Raji (cell line): Measurements from ENCODE around the gene LHPP.

ENCODE experiments used
- POLR2A ChIP-seq: IDR thresholded peaks from 2 replicates; pipeline ENCODE4 v1.6.1; 2011; ENCODE audit warnings: low read depth, low read length, control low read depth; ENCODE audit not compliant: insufficient read depth

Gene LHPP

DNA sequence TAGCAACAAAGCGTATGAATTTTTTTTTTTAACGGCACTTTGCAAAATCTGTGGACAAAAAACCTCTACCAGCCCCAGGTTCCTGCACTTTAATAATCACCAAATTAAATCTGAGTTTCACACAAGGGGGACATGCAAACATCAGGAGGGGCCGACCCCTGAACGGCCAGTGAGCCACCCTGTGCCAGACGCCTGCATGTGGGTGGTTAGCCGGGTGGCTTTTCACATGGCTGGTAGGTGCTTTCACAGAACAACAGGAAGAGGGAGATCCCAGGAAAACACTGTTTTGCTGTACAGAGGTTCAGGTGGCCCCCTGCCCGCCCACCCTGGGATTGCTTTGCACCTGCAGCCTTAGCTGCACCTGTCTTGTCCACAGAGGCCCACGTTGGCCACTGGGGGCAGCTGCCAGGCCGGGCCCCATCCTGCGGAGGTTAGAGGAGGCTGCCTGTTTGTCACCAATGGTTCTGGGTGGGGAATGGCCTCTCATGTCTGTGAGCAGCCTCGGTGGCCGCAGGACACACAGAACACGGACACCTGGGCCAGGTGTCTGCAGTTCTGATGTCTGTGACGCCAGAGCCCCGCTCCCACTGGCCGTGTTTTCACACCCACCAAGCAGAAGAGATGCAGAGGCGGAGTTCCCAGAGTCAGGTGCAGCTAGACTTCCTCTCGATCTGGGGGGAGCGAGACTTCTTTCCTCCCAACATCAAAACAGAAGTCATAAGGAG is 174.8 kb downstream of the LHPP start:
- TF ChIP-seq POLR2A: no peak

- no peak for TF ChIP-seq POLR2A
These were observed 175.6 kb downstream of the LHPP start for GRCh38 chr10:124637091-124637700.

DNA sequence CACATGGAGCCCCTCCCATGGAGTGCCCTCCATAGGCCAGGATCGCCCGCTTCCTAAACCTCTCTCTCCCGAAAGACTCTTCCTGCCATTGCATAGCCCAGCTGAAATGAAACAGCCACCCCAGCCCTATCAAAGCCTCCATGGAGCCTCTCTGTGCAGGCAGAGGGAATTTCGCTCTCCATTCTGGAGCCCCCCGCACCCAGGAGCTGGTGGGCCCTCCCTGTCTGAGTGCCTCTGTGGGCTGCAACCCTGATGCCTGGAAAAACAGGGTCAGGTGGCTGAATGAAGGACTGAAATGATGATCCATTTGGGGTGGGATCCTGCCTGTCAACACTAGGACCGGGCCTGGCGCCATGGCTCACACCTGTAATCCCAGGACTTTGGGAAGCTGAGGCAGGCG is 176.1 kb downstream of the LHPP start:
- TF ChIP-seq POLR2A: no peak

GRCh38 chr10:124639206-124639605 is 177.6 kb downstream of the LHPP start:
- no peak for TF ChIP-seq POLR2A

DNA sequence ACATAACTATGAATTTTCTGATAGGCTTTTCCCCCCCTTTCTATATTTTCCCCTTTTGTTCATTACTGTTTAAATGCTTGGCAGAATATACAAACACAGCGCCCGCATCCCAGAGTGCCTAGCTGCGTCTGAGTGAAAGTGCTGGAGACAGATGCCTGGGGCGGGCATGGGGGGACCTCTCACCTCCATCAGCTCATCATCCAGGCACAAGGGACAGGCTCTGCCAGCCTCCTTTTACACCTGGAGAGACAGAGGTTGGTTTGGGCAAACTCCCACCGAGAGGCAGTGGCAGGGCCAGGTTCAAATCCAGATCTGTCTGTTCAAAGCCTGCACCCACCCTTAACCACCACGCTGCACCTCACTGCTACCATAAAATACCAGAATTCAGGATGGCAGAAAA is 178.0 kb downstream of the LHPP start:
- TF ChIP-seq POLR2A: no peak

- no peak for TF ChIP-seq POLR2A
These were observed 178.4 kb downstream of the LHPP start for GRCh38 chr10:124640056-124640455.

DNA sequence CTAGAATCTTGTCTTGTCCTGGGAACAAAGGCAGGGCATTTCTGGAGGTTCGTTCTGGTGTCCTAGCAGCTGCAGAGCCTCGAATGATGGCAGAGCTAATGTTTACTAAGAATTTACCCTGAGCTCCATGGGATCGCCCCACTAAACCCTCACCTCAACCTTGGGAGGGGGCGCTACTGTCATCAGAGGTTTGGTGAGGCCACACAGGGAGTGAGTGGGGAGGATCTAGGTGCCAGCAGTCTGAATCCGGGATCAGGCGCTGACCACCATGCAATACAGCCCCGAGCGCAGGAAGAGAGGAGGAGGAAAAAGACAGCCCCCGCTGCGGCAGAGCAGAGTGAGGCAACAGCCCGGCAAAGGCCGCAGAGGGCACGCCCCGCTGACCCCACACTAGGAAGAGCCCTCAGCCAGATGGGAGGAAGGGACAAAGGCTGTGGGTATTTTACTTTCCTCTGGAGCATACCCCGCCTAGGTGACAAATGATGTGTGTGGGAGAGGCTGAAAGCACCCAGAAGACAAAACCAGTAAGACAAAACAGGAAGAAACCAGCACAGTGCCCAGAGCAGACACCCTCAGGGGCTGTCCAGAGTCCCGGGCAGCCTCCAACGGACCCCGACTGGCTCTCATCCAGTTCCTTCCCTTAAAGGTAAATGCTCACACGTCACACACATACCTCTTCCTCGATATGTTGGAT is 179.1 kb downstream of the LHPP start:
- no peak for TF ChIP-seq POLR2A

DNA sequence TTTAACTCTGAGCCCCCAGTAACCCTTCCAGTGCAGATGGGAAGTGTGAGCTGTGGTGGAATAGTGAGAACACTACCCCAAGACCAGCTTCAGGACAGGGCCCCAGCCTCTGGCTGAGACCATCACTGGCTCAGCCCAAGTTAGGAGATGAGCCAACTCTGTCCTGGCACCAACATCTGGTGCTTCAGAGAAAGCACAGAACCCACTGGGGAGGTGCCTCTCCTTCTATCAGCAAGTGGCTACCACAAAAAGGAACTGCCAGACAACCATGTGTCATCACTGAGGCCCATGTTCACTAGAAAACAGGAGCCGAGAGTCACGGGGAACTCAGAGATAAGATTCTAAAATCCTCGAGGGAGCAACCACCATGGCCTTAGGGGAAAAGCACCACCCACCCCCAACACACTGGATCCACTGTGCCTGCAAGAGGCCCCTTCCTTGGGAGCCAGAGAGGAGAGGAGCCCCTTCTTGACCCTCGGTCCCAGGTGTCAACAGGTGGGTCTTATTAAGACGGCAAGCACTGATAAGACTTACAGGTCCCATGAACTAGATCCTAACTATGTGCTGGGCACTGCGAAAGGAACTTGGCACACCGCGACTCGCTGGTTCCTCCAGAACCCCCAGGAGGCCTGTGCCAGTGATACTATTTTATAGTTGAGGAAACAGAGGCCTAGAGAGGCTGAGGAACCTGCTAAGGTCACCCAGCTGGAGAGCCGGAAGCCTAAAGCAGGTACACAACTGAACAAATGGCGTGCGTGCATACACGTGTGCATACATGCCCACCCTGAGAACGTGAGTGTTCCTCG is 179.9 kb downstream of the LHPP start:
- no peak for TF ChIP-seq POLR2A

GRCh38 chr10:124642088-124642710 is 180.6 kb downstream of the LHPP start:
- no peak for TF ChIP-seq POLR2A

- TF ChIP-seq POLR2A: no peak
These were observed 181.8 kb downstream of the LHPP start for GRCh38 chr10:124643330-124644009.

- TF ChIP-seq POLR2A: no peak
These were observed 182.6 kb downstream of the LHPP start for GRCh38 chr10:124644236-124644635.

GRCh38 chr10:124644771-124645415 is 183.3 kb downstream of the LHPP start:
- TF ChIP-seq POLR2A: no peak

- no peak for TF ChIP-seq POLR2A
These were observed 184.0 kb downstream of the LHPP start for GRCh38 chr10:124645467-124646095.
